Uterus (tissue), 2 donors: Measurements from ENCODE around the gene CALHM2.

Experiments
- POLR2A ChIP-seq, 2 donors: fragments of 450-650 bp; IDR thresholded peaks; one replicate each; pipeline ENCODE4 v1.6.1; 2016; ENCODE audit warnings: antibody characterized with exemption in 2 of 2, mild to moderate bottlenecking in 1 of 2, moderate library complexity in 1 of 2
- TF ChIP-seq, protein P1 (sequence below), 4 experiments: fragments of 200-600 bp in 2 of 4; fragments of 450-650 bp in 2 of 4; sonication (generic) in 2 of 4; IDR thresholded peaks; one replicate each; pipeline ENCODE4 v1.5.1; 2016 to 2019; ENCODE audit warnings: antibody characterized with exemption in 4 of 4, mild to moderate bottlenecking in 2 of 4, moderate library complexity in 1 of 4

DNA sequence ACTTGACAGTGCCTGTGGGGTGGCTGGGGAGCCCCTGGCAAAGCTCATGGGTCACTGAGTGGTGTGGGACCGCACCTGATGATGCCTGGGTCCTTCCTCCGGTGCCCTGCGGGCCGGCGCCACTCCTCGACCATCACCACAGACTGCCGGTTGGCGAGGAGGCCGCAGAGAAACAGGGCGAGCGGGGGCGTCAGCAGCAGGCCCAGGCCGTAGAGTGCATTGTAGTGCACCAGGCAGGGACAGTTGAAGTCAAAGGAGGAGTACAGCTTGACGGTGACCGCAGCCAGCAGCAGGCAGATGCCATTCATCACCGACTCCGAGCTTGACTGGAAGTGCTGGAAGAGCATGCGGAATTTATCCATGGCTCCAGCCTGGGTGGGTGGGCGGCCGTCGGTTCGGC is 26.5 kb upstream of the CALHM2 start:
- TF ChIP-seq, protein P1, sequence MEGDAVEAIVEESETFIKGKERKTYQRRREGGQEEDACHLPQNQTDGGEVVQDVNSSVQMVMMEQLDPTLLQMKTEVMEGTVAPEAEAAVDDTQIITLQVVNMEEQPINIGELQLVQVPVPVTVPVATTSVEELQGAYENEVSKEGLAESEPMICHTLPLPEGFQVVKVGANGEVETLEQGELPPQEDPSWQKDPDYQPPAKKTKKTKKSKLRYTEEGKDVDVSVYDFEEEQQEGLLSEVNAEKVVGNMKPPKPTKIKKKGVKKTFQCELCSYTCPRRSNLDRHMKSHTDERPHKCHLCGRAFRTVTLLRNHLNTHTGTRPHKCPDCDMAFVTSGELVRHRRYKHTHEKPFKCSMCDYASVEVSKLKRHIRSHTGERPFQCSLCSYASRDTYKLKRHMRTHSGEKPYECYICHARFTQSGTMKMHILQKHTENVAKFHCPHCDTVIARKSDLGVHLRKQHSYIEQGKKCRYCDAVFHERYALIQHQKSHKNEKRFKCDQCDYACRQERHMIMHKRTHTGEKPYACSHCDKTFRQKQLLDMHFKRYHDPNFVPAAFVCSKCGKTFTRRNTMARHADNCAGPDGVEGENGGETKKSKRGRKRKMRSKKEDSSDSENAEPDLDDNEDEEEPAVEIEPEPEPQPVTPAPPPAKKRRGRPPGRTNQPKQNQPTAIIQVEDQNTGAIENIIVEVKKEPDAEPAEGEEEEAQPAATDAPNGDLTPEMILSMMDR (IDR thresholded peaks at IDR 0.05) = no peak
- TF ChIP-seq POLR2A (IDR thresholded peaks at IDR 0.05) = no peak
